Measurements from ENCODE around the gene OR12D3. TPM values are rescaled to one million over a fixed set of nuclear protein-coding genes. Genes with fewer than 3 reads are reported as not detected.

Gene OR12D3
- total and polyA plus RNA-seq, 2 donors (not counting 3 experiments of a cell fraction or from before 2014, with no cell fraction given), result not detected

GRCh38 chr6:29419516-29419915, 44.4 kb upstream of the OR12D3 start:
- no peak overlapping the region for H3K27ac ChIP-seq (ENCODE audit: insufficient read depth, low read depth, low read length)
- no peaks in the 10 kb centered on the region for H4K20me1 ChIP-seq (replicated peaks; ENCODE audit: control insufficient read depth, extremely low read depth, insufficient read depth, low read length)
- H3K4me3 ChIP-seq (replicated peaks in 1 of 3; ENCODE audit: insufficient read depth in 1 of 3, low read depth in 1 of 3, low read length in 3 of 3), result no peak overlapping the region
- H3K9ac ChIP-seq (replicated peaks; ENCODE audit: extremely low read depth, insufficient read depth, low read length), result no peak overlapping the region
- H3K4me1 ChIP-seq (ENCODE audit: control insufficient read depth, extremely low read depth, insufficient read depth, low read length), result no peaks in the 10 kb centered on the region
- dilution Hi-C loops (cut with MboI; ENCODE audit: extremely low pct_ligation_motif_present, low sequenced_read_pairs) (no loop called here), intact Hi-C loops (cut with micrococcal nuclease) (no loop called here)
- no peak overlapping the region for H2AFZ ChIP-seq (ENCODE audit: low read depth, low read length)
- H3K27me3 ChIP-seq (ENCODE audit: control insufficient read depth in 2 of 2, insufficient read depth in 2 of 2, low read length in 2 of 2), result no peaks in the 10 kb centered on the region
- H3K36me3 ChIP-seq (ENCODE audit: control insufficient read depth in 2 of 2, extremely low read depth in 1 of 2, insufficient read depth in 2 of 2, low read length in 2 of 2), result no peaks in the 10 kb centered on the region
- CTCF ChIA-PET, result no interaction called here
- POLR2A ChIA-PET, result no interaction called here
- no peaks in the 10 kb centered on the region for H3K9me1 ChIP-seq (replicated peaks; ENCODE audit: control insufficient read depth, extremely low read depth, insufficient read depth, low read length)
- H3K9me3 ChIP-seq (replicated peaks; ENCODE audit: control insufficient read depth, insufficient read depth, low read length), result no peaks in the 10 kb centered on the region
- H3K4me2 ChIP-seq (ENCODE audit: insufficient read depth, low read length), result no peak overlapping the region
- H3K79me2 ChIP-seq (ENCODE audit: control insufficient read depth, insufficient read depth, low read length), result no peaks in the 10 kb centered on the region
- FAIRE-seq (no peak), DNase-seq (ENCODE audit: low read depth, low spot score) (no peak)
- BruUV-seq (replicated peaks), result no TSS peak
- TF ChIP-seq POLR2AphosphoS5 (IDR thresholded peaks at IDR 0.05; ENCODE audit: insufficient read depth, low read depth, low read length), result no peak
- TF ChIP-seq POLR2A (IDR thresholded peaks at IDR 0.05; ENCODE audit: low read depth, low read length), result no peak
- TF ChIP-seq GATA2 (IDR thresholded peaks at IDR 0.05; ENCODE audit: insufficient read depth, insufficient read length, low read depth, low read length), result no peak
- no peak for TF ChIP-seq MAX (IDR thresholded peaks at IDR 0.05; ENCODE audit: insufficient read depth, insufficient read length)

GRCh38 chr6:29414588-29414987, 39.5 kb upstream of the OR12D3 start, which contains the start of gene OR12D1:
Gene OR12D1, plus strand, starts transcription at chr6:29414928.
- FAIRE-seq, result no peak
- Histone ChIP-seq H3K9me3 (replicated peaks; ENCODE audit: control insufficient read depth, insufficient read depth, low read length) (peaks cover 2% of the 10 kb centered on the region), H4K20me1 (replicated peaks; ENCODE audit: control insufficient read depth, extremely low read depth, insufficient read depth, low read length) (no peaks in the 10 kb centered on the region), H3K9me1 (replicated peaks; ENCODE audit: control insufficient read depth, extremely low read depth, insufficient read depth, low read length) (no peaks in the 10 kb centered on the region), H2AFZ (ENCODE audit: low read depth, low read length) (no peak within 1 kb of the TSS), H3K27me3 (ENCODE audit: control insufficient read depth in 2 of 2, insufficient read depth in 2 of 2, low read length in 2 of 2) (no peaks in the 10 kb centered on the region), H3K4me3 (replicated peaks in 1 of 3; ENCODE audit: insufficient read depth in 1 of 3, low read depth in 1 of 3, low read length in 3 of 3) (no peak within 1 kb of the TSS), H3K4me1 (ENCODE audit: control insufficient read depth, extremely low read depth, insufficient read depth, low read length) (no peaks in the 10 kb centered on the region), H3K4me2 (ENCODE audit: insufficient read depth, low read length) (no peak within 1 kb of the TSS), H3K27ac (ENCODE audit: insufficient read depth, low read depth, low read length) (no peak within 1 kb of the TSS), H3K36me3 (ENCODE audit: control insufficient read depth in 2 of 2, extremely low read depth in 1 of 2, insufficient read depth in 2 of 2, low read length in 2 of 2) (no peaks in the 10 kb centered on the region), H3K9ac (replicated peaks; ENCODE audit: extremely low read depth, insufficient read depth, low read length) (no peak within 1 kb of the TSS), H3K79me2 (ENCODE audit: control insufficient read depth, insufficient read depth, low read length) (no peaks in the 10 kb centered on the region)
- DNase-seq (ENCODE audit: low read depth, low spot score), result no peak
- TF ChIP-seq CTCF (IDR thresholded peaks at IDR 0.05; ENCODE audit: extremely low read depth in 1 of 2, insufficient read depth in 1 of 2, low read depth in 1 of 2, low read length in 2 of 2) (no peak), FOS (IDR thresholded peaks at IDR 0.05; ENCODE audit: borderline replicate concordance, insufficient read depth, low read length) (no peak), POLR2AphosphoS5 (IDR thresholded peaks at IDR 0.05; ENCODE audit: insufficient read depth, low read depth, low read length) (no peak), MYC (IDR thresholded peaks at IDR 0.05; ENCODE audit: low read depth, low read length) (no peak), MAX (IDR thresholded peaks at IDR 0.05; ENCODE audit: insufficient read depth, insufficient read length) (no peak)
- BruUV-seq (replicated peaks), result no TSS peak
- POLR2A ChIA-PET, result no interaction called here
- intact Hi-C loops (cut with micrococcal nuclease) (no loop called here), dilution Hi-C loops (cut with MboI; ENCODE audit: extremely low pct_ligation_motif_present, low sequenced_read_pairs) (no loop called here)
- CTCF ChIA-PET, result no interaction called here

All from endothelial cell of umbilical vein (primary cell).